ENCODE results near the gene HOXD9. TPM values are rescaled to one million over a fixed set of nuclear protein-coding genes. Genes with fewer than 3 reads are reported as not detected.

Gene HOXD9
- total and polyA plus RNA-seq, 7 donors, result 0.46 to 27.1 (median 10.6) TPM

DNA sequence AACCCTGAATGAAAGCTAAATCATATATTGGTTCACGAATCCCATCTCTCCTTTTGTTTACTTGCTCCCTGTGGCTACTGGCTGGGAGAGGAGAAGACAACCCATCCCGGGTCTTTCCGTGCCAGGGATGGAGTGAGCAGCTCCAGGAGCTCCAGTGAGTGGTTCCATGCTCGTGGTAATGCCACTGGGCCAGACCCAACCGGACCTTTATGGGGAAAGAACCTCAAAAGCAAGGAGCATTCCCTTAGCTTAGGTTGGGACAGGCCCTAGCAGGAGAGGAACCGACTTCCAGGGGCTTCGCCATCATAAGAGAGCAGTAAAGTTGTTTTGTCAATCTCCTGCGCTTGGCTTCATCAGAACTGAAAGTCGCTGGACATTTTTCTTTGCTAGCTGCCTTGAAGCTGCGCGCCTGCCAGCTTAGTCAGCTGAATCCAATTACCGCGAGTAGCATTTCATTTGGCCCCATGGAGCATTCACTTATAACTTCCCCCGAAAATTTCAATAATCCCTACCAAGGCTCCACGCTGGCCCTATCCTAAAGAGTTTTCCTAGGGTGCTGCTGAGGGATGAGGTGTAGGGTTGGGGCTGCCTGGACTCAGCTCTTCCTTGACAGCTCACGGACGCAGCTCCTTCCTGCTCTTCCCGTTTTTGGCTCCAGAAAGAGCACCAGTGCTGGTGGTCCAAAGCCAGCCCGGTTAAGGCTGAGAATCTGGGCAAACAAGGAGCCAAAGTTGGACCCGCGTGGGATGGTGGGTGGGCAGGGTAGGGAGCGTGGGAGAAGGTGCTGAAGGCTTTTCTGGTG lies 39.5 kb downstream of the HOXD9 start:
- peaks cover 77 to 100% (median 88%) of the 10 kb centered on the region in 3 donors for H3K27me3 ChIP-seq
- H3K27ac ChIP-seq, result no peak overlapping the region
- no peak for TF ChIP-seq POLR2AphosphoS5 (IDR thresholded peaks at IDR 0.05)
- TF ChIP-seq POLR2A (IDR thresholded peaks at IDR 0.05), result no peak
- 34 to 78% methylated on average over 22 of the region's 22 CpGs for WGBS, 2 donors
- DNase-seq, result no peak
- H3K4me1 ChIP-seq, result peaks cover 0 to 53% (median 47%) of the 10 kb centered on the region in 4 donors
- no peak overlapping the region for H3K4me3 ChIP-seq
- no peaks in the 10 kb centered on the region for H3K9me3 ChIP-seq
- no peaks in the 10 kb centered on the region for H3K36me3 ChIP-seq
- intact Hi-C loops (cut with DNase I), result loop anchor here (5.0 kb wide), 1 partner anchor 110 kb away; no protein-coding TSS in a partner anchor

DNA sequence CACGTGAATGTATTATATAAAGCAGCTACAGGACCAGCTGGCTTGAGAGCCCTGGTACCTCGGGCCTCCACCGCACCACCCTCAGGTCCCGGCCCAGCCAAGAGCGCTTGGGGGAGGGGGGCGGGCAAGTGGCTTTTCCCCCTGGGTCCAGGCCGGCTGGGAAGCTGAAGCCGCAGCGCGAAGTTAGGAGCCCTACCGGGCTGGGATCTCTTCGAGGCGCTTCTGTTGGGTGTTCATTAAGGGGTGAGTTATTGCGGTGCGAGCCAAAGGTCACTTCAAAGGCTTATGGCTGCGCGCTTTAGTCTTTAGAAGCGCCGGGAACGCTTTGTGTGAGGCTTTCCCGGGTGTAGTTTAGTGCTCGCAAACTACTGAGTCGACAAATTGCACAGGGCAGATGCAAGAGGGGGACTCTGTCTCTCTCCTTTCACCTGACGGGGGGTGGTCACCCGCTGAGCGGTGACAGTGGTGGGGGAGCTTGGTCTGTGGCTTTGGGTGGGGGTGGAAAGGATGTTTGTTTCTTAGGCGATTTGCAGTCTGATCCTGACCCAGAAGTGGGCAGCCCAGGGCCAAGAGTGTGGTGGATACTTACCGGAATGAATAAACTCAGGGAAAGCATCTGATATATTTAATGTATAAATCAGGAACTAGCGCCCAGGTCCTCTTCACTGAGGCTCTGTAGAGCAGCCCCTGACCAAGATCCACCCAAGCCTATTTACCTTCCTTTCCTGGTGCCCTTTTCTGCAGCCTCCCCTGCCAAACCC lies 40.6 kb downstream of the HOXD9 start:
- Histone ChIP-seq H3K27ac (no peak overlapping the region), H3K36me3 (no peaks in the 10 kb centered on the region), H3K4me1 (peaks cover 0 to 49% (median 40%) of the 10 kb centered on the region in 4 donors), H3K4me3 (no peak overlapping the region), H3K27me3 (peaks cover 67 to 100% (median 81%) of the 10 kb centered on the region in 3 donors), H3K9me3 (no peaks in the 10 kb centered on the region)
- 14 to 19% methylated on average over 29 of the region's 29 CpGs for WGBS, 2 donors
- intact Hi-C loops (cut with DNase I), result loop anchor here (5.0 kb wide), 1 partner anchor 109 kb away; no protein-coding TSS in a partner anchor
- TF ChIP-seq, protein P1, sequence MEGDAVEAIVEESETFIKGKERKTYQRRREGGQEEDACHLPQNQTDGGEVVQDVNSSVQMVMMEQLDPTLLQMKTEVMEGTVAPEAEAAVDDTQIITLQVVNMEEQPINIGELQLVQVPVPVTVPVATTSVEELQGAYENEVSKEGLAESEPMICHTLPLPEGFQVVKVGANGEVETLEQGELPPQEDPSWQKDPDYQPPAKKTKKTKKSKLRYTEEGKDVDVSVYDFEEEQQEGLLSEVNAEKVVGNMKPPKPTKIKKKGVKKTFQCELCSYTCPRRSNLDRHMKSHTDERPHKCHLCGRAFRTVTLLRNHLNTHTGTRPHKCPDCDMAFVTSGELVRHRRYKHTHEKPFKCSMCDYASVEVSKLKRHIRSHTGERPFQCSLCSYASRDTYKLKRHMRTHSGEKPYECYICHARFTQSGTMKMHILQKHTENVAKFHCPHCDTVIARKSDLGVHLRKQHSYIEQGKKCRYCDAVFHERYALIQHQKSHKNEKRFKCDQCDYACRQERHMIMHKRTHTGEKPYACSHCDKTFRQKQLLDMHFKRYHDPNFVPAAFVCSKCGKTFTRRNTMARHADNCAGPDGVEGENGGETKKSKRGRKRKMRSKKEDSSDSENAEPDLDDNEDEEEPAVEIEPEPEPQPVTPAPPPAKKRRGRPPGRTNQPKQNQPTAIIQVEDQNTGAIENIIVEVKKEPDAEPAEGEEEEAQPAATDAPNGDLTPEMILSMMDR (IDR thresholded peaks at IDR 0.05), result no peak
- TF ChIP-seq EP300 (IDR thresholded peaks at IDR 0.05), result no peak
- DNase-seq, result no peak

DNA sequence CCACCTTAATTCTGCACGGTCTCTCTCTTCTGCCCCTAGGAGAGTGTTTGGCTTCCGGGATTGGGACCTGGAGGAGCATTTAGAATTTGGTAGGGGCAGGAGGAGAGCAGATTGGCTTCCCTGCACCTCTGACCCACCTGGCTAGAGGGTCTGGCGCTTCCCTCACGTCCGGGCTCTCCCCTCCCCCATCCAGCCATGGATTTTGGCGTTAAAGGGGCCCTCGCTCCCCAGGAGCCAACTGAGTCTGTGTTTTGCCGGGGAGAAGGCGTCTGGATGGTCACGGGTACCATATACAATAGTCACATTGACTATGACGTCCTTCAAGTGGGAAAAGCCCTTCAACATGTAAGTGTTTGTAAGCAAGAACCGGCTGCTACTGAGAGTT lies 41.1 kb downstream of the HOXD9 start:
- H3K9me3 ChIP-seq, result no peaks in the 10 kb centered on the region
- peaks cover 64 to 100% (median 81%) of the 10 kb centered on the region in 3 donors for H3K27me3 ChIP-seq
- intact Hi-C loops (cut with DNase I), result loop anchor here (5.0 kb wide), 1 partner anchor 109 kb away; no protein-coding TSS in a partner anchor
- no peak overlapping the region for H3K4me3 ChIP-seq
- DNase-seq, result no peak
- TF ChIP-seq, protein P1 (IDR thresholded peaks at IDR 0.05), result no peak
- TF ChIP-seq POLR2A (IDR thresholded peaks at IDR 0.05), result no peak
- TF ChIP-seq POLR2AphosphoS5 (IDR thresholded peaks at IDR 0.05), result no peak
- no peak for TF ChIP-seq EP300 (IDR thresholded peaks at IDR 0.05)
- H3K27ac ChIP-seq, result no peak overlapping the region
- peaks cover 0 to 49% (median 37%) of the 10 kb centered on the region in 4 donors for H3K4me1 ChIP-seq
- no peaks in the 10 kb centered on the region for H3K36me3 ChIP-seq
- 44 to 78% methylated on average over 12 of the region's 12 CpGs for WGBS, 2 donors

DNA sequence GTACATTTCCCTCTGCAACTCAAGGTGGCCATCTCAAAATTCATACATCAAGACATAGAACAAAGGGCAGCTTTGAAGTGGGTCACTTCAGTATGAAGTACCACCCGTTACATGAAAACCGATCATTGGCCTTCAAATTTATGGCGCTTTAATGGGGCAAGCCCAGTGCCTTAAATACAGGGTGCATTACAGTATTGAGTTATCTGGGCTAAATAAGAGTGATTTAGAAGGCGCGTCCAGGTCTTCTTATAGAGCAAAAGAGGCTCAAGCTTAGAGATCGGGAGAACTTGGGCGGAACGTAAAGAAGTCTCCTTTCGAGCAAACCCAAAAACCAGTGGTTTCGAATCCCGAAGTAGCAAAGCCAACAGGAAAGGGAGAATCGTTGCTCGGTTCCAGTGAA lies 41.7 kb downstream of the HOXD9 start:
- intact Hi-C loops (cut with DNase I), result loop anchor here (5.0 kb wide), 1 partner anchor 108 kb away; no protein-coding TSS in a partner anchor
- H3K27me3 ChIP-seq, result peaks cover 58 to 100% (median 81%) of the 10 kb centered on the region in 3 donors
- no peaks in the 10 kb centered on the region for H3K36me3 ChIP-seq
- DNase-seq, result no peak
- 47 to 82% methylated on average over 13 of the region's 13 CpGs for WGBS, 2 donors
- peaks cover 0 to 44% (median 32%) of the 10 kb centered on the region in 4 donors for H3K4me1 ChIP-seq
- H3K27ac ChIP-seq, result no peak overlapping the region
- H3K9me3 ChIP-seq, result no peaks in the 10 kb centered on the region
- no peak overlapping the region for H3K4me3 ChIP-seq
- TF ChIP-seq EP300 (IDR thresholded peaks at IDR 0.05) (no peak), POLR2A (IDR thresholded peaks at IDR 0.05) (no peak), POLR2AphosphoS5 (IDR thresholded peaks at IDR 0.05) (no peak)
- TF ChIP-seq, protein P1 (IDR thresholded peaks at IDR 0.05), result no peak
